Natural killer cell treated with Interleukin-12 subunit alpha and Interleukin-12 subunit beta and Interleukin-15 and Interleukin-18, amount 100 ng/mL, for 72 hours (primary cell): ENCODE measurements around the gene ABCG5. TPM values are rescaled to one million over a fixed set of nuclear protein-coding genes. Genes with fewer than 3 reads are reported as not detected.

Source experiments
- ATAC-seq, 2 donors: fragments of 150-1000 bp; cut with Tn5 transposase in 1 of 2; sonication (Bioruptor Pico), chemical (Tn5 transposase) in 1 of 2; 2 replicates each; pipeline ENCODE4 v1.10.0; 2021
- DNase-seq: peaks from one replicate; pipeline ENCODE4 v3.0.0; 2022; ENCODE audit warnings: low spot score
- H3K27ac Mint-ChIP-seq, 2 donors: 1 replicate in 1 of 2; 2 replicates in 1 of 2; pipeline ENCODE4 v1.8.0; 2022; ENCODE audit warnings: mixed read lengths in 2 of 2, mild to moderate bottlenecking in 1 of 2, moderate library complexity in 1 of 2
- H3K27me3 Mint-ChIP-seq, 2 donors: 1 replicate in 1 of 2; 2 replicates in 1 of 2; pipeline ENCODE4 v1.8.0; 2022; ENCODE audit warnings: mixed read lengths in 2 of 2
- H3K36me3 Mint-ChIP-seq: one replicate; pipeline ENCODE4 v1.8.0; 2022; ENCODE audit warnings: mixed read lengths
- H3K4me1 Mint-ChIP-seq, 2 donors: 1 replicate in 1 of 2; 2 replicates in 1 of 2; pipeline ENCODE4 v1.8.0; 2022; ENCODE audit warnings: low read depth in 2 of 2, mixed read lengths in 2 of 2, mild to moderate bottlenecking in 1 of 2
- H3K4me3 Mint-ChIP-seq: one replicate; pipeline ENCODE4 v1.8.0; 2022; ENCODE audit warnings: mixed read lengths
- H3K9me3 Mint-ChIP-seq: 2 replicates; pipeline ENCODE4 v1.8.0; 2022; ENCODE audit warnings: mixed read lengths
- total RNA-seq, 2 donors: library from RNA; stranded (reverse); gene quantifications; one replicate each; pipeline ENCODE4 v1.2.3, GENCODE V29; 2022

The ABCG5 gene
- total RNA-seq = not detected

- no peaks in the 10 kb centered on the region for H3K27me3 Mint-ChIP-seq
- DNase-seq (no peak), ATAC-seq (peak; percentile 18 to 30)
- no peaks in the 10 kb centered on the region for H3K9me3 Mint-ChIP-seq
- no peaks in the 10 kb centered on the region for H3K36me3 Mint-ChIP-seq
- H3K4me1 Mint-ChIP-seq = no peaks in the 10 kb centered on the region
- H3K27ac Mint-ChIP-seq = no peak within 1 kb of the TSS
- H3K4me3 Mint-ChIP-seq = no peak within 1 kb of the TSS
These were observed at the start of gene ABCG5, which contains the start of gene ABCG8 for GRCh38 chr2:43838560-43839267. Gene ABCG5 (minus strand): TSS chr2:43838839. CDS start chr2:43838679, 160 bp downstream. Gene ABCG8 (plus strand): TSS chr2:43838971. CDS start chr2:43839054, 83 bp downstream.

- Mint-ChIP-seq H3K27me3 (no peaks in the 10 kb centered on the region), H3K36me3 (peaks cover 31% of the 10 kb centered on the region), H3K27ac (no peak overlapping the region), H3K4me3 (no peak overlapping the region), H3K4me1 (no peaks in the 10 kb centered on the region), H3K9me3 (no peaks in the 10 kb centered on the region)
- ATAC-seq (no peak), DNase-seq (no peak)
These were observed 48.5 kb upstream of the ABCG5 start for GRCh38 chr2:43887176-43887575.

- ATAC-seq = no peak
- peaks cover 21% of the 10 kb centered on the region for H3K36me3 Mint-ChIP-seq
These were observed 46.5 kb upstream of the ABCG5 start for GRCh38 chr2:43885132-43885632.

GRCh38 chr2:43884689-43885088, 46.0 kb upstream of the ABCG5 start:
- peaks cover 0 to 2% of the 10 kb centered on the region in 2 donors for H3K4me1 Mint-ChIP-seq
- no peak overlapping the region for H3K4me3 Mint-ChIP-seq
- no peaks in the 10 kb centered on the region for H3K27me3 Mint-ChIP-seq
- no peaks in the 10 kb centered on the region for H3K9me3 Mint-ChIP-seq
- DNase-seq (no peak), ATAC-seq (no peak)
- no peak overlapping the region for H3K27ac Mint-ChIP-seq
- peaks cover 17% of the 10 kb centered on the region for H3K36me3 Mint-ChIP-seq

More at GRCh38 chr2:43885132-43885632, 46.5 kb upstream of the ABCG5 start:
- DNase-seq = no peak
- H3K27ac Mint-ChIP-seq = no peak overlapping the region
- peaks cover 0 to 2% of the 10 kb centered on the region in 2 donors for H3K4me1 Mint-ChIP-seq
- no peaks in the 10 kb centered on the region for H3K9me3 Mint-ChIP-seq
- no peaks in the 10 kb centered on the region for H3K27me3 Mint-ChIP-seq
- no peak overlapping the region for H3K4me3 Mint-ChIP-seq

- Mint-ChIP-seq H3K4me1 (peaks cover 2 to 5% of the 10 kb centered on the region in 2 donors), H3K27me3 (peaks cover under 1 to 2% of the 10 kb centered on the region in 2 donors), H3K4me3 (no peak overlapping the region), H3K9me3 (no peaks in the 10 kb centered on the region), H3K27ac (no peak overlapping the region), H3K36me3 (no peaks in the 10 kb centered on the region)
- DNase-seq = no peak
- ATAC-seq = no peak
These were observed 43.7 kb upstream of the ABCG5 start for GRCh38 chr2:43882312-43882711.

- DNase-seq (no peak), ATAC-seq (no peak)
- H3K36me3 Mint-ChIP-seq = no peaks in the 10 kb centered on the region
- peaks cover 6 to 15% of the 10 kb centered on the region in 2 donors for H3K27me3 Mint-ChIP-seq
- H3K4me3 Mint-ChIP-seq = no peak overlapping the region
- no peaks in the 10 kb centered on the region for H3K9me3 Mint-ChIP-seq
- no peak overlapping the region for H3K27ac Mint-ChIP-seq
- peaks cover 2 to 5% of the 10 kb centered on the region in 2 donors for H3K4me1 Mint-ChIP-seq
These were observed 42.3 kb upstream of the ABCG5 start for GRCh38 chr2:43880952-43881351.

GRCh38 chr2:43880471-43880870, 41.8 kb upstream of the ABCG5 start:
- DNase-seq (no peak), ATAC-seq (no peak)
- Mint-ChIP-seq H3K4me1 (peaks cover 2 to 5% of the 10 kb centered on the region in 2 donors), H3K4me3 (no peak overlapping the region), H3K27me3 (peaks cover 6 to 15% of the 10 kb centered on the region in 2 donors), H3K9me3 (no peaks in the 10 kb centered on the region), H3K27ac (no peak overlapping the region), H3K36me3 (no peaks in the 10 kb centered on the region)

GRCh38 chr2:43879261-43879660, 40.6 kb upstream of the ABCG5 start:
- H3K36me3 Mint-ChIP-seq = no peaks in the 10 kb centered on the region
- H3K27ac Mint-ChIP-seq = no peak overlapping the region
- ATAC-seq (no peak), DNase-seq (no peak)
- H3K9me3 Mint-ChIP-seq = no peaks in the 10 kb centered on the region
- no peak overlapping the region for H3K4me3 Mint-ChIP-seq
- H3K4me1 Mint-ChIP-seq = peaks cover 2 to 5% of the 10 kb centered on the region in 2 donors
- H3K27me3 Mint-ChIP-seq = peaks cover 6 to 15% of the 10 kb centered on the region in 2 donors

- Mint-ChIP-seq H3K9me3 (no peaks in the 10 kb centered on the region), H3K4me1 (peaks cover 2 to 5% of the 10 kb centered on the region in 2 donors), H3K27ac (no peak overlapping the region), H3K4me3 (no peak overlapping the region), H3K27me3 (peaks cover 6 to 15% of the 10 kb centered on the region in 2 donors), H3K36me3 (no peaks in the 10 kb centered on the region)
- ATAC-seq = peak; percentile 75 to 78
- DNase-seq = peak; percentile 72
These were observed 39.3 kb upstream of the ABCG5 start for GRCh38 chr2:43877782-43878464.

GRCh38 chr2:43874776-43875451, 36.3 kb upstream of the ABCG5 start:
- Mint-ChIP-seq H3K27me3 (peaks cover 13 to 27% of the 10 kb centered on the region in 2 donors), H3K4me1 (peaks cover 0 to 5% of the 10 kb centered on the region in 2 donors), H3K4me3 (no peak overlapping the region), H3K9me3 (no peaks in the 10 kb centered on the region), H3K27ac (no peak overlapping the region), H3K36me3 (no peaks in the 10 kb centered on the region)
- DNase-seq (no peak), ATAC-seq (peak in 1 of 2 donors; percentile 9)

- no peak for DNase-seq
- Mint-ChIP-seq H3K36me3 (no peaks in the 10 kb centered on the region), H3K27me3 (peaks cover 25 to 48% of the 10 kb centered on the region in 2 donors), H3K9me3 (no peaks in the 10 kb centered on the region), H3K27ac (no peak overlapping the region), H3K4me1 (no peaks in the 10 kb centered on the region), H3K4me3 (no peak overlapping the region)
- ATAC-seq = no peak
These were observed 33.5 kb upstream of the ABCG5 start for GRCh38 chr2:43872151-43872550.

- ATAC-seq = no peak
- no peak overlapping the region for H3K4me3 Mint-ChIP-seq
- H3K4me1 Mint-ChIP-seq = no peaks in the 10 kb centered on the region
- H3K36me3 Mint-ChIP-seq = no peaks in the 10 kb centered on the region
- peaks cover 33 to 55% of the 10 kb centered on the region in 2 donors for H3K27me3 Mint-ChIP-seq
- H3K9me3 Mint-ChIP-seq = no peaks in the 10 kb centered on the region
- no peak for DNase-seq
- H3K27ac Mint-ChIP-seq = no peak overlapping the region
These were observed 16.7 kb upstream of the ABCG5 start for GRCh38 chr2:43855292-43855691.

- Mint-ChIP-seq H3K27me3 (peaks cover 30 to 49% of the 10 kb centered on the region in 2 donors), H3K4me3 (no peak overlapping the region), H3K27ac (no peak overlapping the region), H3K4me1 (no peaks in the 10 kb centered on the region), H3K9me3 (no peaks in the 10 kb centered on the region), H3K36me3 (no peaks in the 10 kb centered on the region)
- DNase-seq (no peak), ATAC-seq (no peak)
These were observed 16.0 kb upstream of the ABCG5 start for GRCh38 chr2:43854671-43855070.
